HEK293 (cell line): ENCODE data around the gene POLR2H.

ENCODE experiments used
- ATF2 ChIP-seq: fragments of 450-650 bp; formaldehyde crosslinking; IDR thresholded peaks from 2 replicates; pipeline ENCODE4 v1.5.1; 2016; ENCODE audit warnings: missing biosample characterization, missing genetic modification characterization, low read depth
- CTCF ChIP-seq: fragments of 450-650 bp; formaldehyde crosslinking; IDR thresholded peaks from 2 replicates; pipeline ENCODE4 v1.5.1; 2016; ENCODE audit warnings: missing biosample characterization, missing genetic modification characterization
- PBX3 ChIP-seq: sonication (generic); formaldehyde crosslinking; IDR thresholded peaks from 2 replicates; pipeline ENCODE4 v1.8.1; 2022; ENCODE audit warnings: mild to moderate bottlenecking, moderate library complexity, missing genetic modification reagents
- ZBTB10 ChIP-seq: fragments of 450-650 bp; formaldehyde crosslinking; IDR thresholded peaks from 2 replicates; pipeline ENCODE4 v1.5.1; 2016; ENCODE audit warnings: missing biosample characterization, missing genetic modification characterization
- ZBTB17 ChIP-seq: fragments of 450-650 bp; formaldehyde crosslinking; IDR thresholded peaks from 2 replicates; pipeline ENCODE4 v1.5.1; 2016; ENCODE audit warnings: missing biosample characterization, missing genetic modification characterization
- ZNF138 ChIP-seq: fragments of 450-650 bp; formaldehyde crosslinking; IDR thresholded peaks from 2 replicates; pipeline ENCODE4 v1.5.1; 2016; ENCODE audit warnings: missing biosample characterization, missing genetic modification characterization, borderline replicate concordance
- ZNF140 ChIP-seq: fragments of 450-650 bp; formaldehyde crosslinking; IDR thresholded peaks from 2 replicates; pipeline ENCODE4 v1.5.1; 2016; ENCODE audit warnings: missing biosample characterization, missing genetic modification characterization
- ZNF146 ChIP-seq: fragments of 450-650 bp; formaldehyde crosslinking; IDR thresholded peaks from 2 replicates; pipeline ENCODE4 v1.5.1; 2016; ENCODE audit warnings: missing biosample characterization, missing genetic modification characterization
- ZNF274 ChIP-seq, 2 experiments: fragments of 200-500 bp in 1 of 2; fragments of 450-650 bp in 1 of 2; sonication (Bioruptor generic) in 1 of 2; formaldehyde crosslinking in 1 of 2; IDR thresholded peaks; 2 replicates each; pipeline versions ENCODE4 v1.5.1 to v1.6.1; 2014 to 2016; ENCODE audit warnings: borderline replicate concordance in 1 of 2, inconsistent platforms in 1 of 2, low read length in 1 of 2, missing biosample characterization in 1 of 2, missing genetic modification characterization in 1 of 2
- ZNF404 ChIP-seq: fragments of 450-650 bp; formaldehyde crosslinking; IDR thresholded peaks from 2 replicates; pipeline ENCODE4 v1.5.1; 2017; ENCODE audit warnings: missing biosample characterization, missing genetic modification characterization
- ZNF501 ChIP-seq: fragments of 450-650 bp; formaldehyde crosslinking; IDR thresholded peaks from 2 replicates; pipeline ENCODE4 v1.5.1; 2016; ENCODE audit warnings: missing biosample characterization, missing genetic modification characterization
- ZNF785 ChIP-seq: fragments of 450-650 bp; formaldehyde crosslinking; IDR thresholded peaks from 2 replicates; pipeline ENCODE4 v1.5.1; 2016; ENCODE audit warnings: missing biosample characterization, missing genetic modification characterization
- ZNF843 ChIP-seq: fragments of 450-650 bp; formaldehyde crosslinking; IDR thresholded peaks from 2 replicates; pipeline ENCODE4 v1.5.1; 2016; ENCODE audit warnings: missing biosample characterization, missing genetic modification characterization

GRCh38 chr3:184373422-184373821 is 11.9 kb downstream of the POLR2H start:
- no peak for TF ChIP-seq CTCF (tag by site-specific recombination)
- no peak for TF ChIP-seq ZNF404 (tag by site-specific recombination)
- no peak for TF ChIP-seq ZNF843 (tag by site-specific recombination)
- no peak for TF ChIP-seq ZNF146
- no peak for TF ChIP-seq ZBTB10 (tag by site-specific recombination)
- TF ChIP-seq ZNF785 (tag by site-specific recombination), result no peak
- no peak for TF ChIP-seq ZNF138 (tag by site-specific recombination)
- TF ChIP-seq ZBTB17 (tag by site-specific recombination), result no peak
- TF ChIP-seq ZNF501, result no peak
- no peak for TF ChIP-seq ZNF274 (IDR thresholded peaks at IDR 0.05; ENCODE audit: low read length)
- TF ChIP-seq ZNF274 (tag by site-specific recombination; IDR thresholded peaks at IDR 0.05; ENCODE audit: borderline replicate concordance), result no peak
- TF ChIP-seq PBX3 (CRISPR knock-in tag), result no peak
- TF ChIP-seq ATF2 (tag by site-specific recombination), result no peak
- TF ChIP-seq ZNF140, result no peak
